Astrocyte of the hippocampus (primary cell): ENCODE results near the gene ROCK2.
"Not testable (repeated sequence)": the region's sequence is repeated elsewhere in the genome, so short reads cannot be mapped to it uniquely, and the experiment has no call there.

Source experiments
- DNase-seq: peaks from one replicate; pipeline ENCODE4 v3.0.0; 2011; ENCODE audit warnings: low read depth, low spot score

The ROCK2 gene

DNA sequence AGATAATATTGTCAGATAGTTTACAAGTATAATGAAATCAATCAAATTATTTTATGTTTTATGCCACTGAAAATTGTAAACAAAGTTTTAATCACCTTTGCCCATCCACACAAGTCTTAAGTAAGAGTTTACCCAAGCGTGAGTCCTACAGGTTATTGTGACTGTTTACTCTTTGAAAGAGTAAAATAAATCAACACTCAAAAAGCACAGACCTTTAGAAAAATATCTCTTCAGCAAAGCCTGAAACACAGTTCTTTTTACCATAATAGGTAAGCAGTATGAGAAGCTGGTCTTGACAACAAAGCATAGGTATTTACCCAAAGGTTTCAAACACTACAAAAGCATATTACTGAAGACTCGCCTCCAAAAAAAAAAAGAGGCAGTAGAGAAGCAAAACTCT lies 3.7 kb downstream of the ROCK2 start:
- no peak for DNase-seq

DNA sequence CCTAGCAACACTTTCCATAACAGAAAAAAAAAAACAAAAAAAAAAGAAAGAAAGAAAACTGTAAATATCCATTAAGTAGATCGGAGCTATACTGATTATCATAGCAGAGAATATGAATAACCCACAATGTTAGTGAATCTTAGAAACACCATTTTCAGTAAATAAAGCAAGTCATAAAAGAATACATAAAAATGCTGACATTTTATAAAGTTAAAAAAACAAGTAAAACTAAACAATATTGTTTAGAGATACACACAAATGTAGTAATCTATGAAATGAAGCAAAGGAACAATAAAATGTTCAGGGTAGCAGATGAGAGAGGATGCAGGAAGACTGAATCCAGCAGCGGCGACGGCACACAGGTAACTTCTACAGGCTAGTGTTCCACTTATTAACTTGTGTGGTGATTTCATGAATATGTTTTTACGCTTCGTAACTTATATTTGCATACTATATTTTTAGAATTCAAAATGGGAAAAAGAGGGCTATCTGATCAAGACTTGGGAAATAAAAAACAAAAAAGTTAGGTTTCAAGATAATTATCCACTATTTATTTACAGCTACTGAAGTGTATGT lies 4.8 kb downstream of the ROCK2 start:
- DNase-seq: no peak

DNA sequence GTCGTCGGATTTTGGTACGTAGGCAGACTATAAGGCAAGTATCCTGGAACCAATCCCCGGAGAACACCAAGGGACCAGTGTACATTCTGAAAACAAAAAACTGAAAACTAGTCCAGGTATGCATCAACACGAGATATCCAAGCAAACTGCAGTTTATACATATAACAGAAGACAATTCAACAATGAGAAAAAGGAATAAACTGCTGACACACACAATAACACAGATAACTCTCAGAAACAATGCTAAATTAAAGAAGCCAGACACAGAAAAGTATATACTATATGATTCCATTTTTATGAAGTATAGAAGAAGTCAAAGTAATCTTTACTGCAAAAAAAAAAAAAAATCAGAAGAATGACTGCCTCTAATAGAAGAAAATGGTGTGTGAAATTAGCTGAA lies 5.9 kb downstream of the ROCK2 start:
- DNase-seq: no peak

DNA sequence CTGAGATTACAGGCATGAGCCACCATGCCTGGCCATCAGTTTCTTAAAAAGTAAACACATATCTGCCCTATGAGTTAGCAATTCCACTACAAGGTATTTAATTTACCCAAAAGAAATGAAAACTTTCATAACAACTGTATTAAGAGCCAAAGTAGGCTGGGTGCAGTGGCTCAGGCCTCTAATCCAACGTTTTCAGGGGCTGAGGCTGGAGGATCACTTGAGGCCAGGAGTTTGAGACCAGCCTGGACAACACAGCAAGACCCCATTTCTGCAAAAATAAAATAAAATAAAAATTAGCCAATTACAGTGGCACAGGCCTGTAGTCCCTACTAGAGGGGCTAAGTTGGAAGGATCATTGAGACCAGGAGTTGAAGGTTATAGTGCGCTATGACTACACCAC lies 6.5 kb downstream of the ROCK2 start:
- no peak for DNase-seq

DNA sequence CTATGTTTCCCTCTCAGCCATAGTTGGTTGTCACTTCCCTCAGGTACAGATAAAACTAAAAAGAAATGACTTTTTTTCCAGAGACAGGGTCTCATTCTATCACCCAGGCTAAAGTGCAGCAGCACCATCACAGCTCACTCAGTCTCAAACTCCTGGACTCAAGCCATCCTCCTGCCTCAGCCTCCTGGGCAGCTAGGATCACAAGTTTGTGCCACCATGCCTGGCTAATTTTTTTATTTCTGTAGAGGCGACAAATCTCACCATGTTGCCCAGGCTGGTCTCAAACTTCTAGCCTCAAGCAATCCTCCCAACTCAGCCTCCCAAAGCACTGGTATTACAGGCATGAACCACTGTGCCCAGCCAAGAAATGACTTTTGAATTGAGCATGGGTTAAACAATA lies 8.2 kb downstream of the ROCK2 start:
- DNase-seq: no peak

DNA sequence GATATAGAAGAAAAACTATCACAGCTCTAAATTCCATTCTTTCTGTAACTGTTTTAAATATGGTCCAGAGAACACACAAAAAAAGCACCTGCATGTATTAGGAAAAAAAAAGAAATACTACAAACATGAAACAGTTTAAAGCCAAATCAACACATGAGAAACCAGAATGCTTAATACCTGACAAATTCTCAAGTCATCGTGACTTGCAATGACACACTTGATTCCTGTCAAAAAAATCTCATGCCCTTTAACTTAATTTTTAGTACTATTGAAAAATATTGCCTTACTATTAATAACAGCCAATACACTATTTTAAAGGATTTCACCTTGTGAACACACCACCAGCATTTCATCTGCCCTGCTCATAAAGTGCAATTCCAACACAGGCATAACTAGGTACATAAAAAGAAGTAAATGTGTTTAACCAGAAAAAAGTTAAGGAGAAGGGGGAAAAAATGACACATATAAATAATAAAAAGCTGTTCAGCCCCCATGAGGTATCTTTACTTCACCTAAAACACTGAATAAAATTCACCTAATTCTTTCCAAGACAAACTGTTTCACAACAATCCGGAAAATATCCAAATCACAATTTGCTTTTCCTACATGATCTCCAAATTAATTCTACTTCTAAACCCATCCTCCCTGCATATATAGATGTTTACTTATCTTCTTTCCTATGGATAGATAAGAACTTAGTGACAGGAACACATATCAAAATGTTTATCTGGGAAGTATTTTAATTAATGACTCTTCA lies 10.8 kb downstream of the ROCK2 start:
- DNase-seq: no peak

DNA sequence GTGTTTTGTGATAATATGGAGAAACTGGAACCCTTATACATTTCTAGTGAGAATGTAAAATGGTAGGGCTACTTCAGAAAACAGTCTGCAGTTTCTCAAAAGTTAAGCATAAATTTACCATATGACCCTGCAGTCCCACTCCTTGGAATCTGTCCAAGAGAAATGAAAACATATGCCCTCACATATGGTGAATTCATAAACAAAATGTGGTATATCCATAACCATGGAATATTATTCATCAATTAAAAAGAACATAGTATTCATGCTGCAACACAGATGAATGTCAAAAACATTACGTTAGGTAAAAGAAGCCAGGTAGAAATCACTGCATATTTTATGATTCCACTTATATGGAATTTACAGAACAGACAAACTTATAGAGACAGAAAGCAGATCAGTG lies 11.8 kb downstream of the ROCK2 start:
- DNase-seq: no peak

DNA sequence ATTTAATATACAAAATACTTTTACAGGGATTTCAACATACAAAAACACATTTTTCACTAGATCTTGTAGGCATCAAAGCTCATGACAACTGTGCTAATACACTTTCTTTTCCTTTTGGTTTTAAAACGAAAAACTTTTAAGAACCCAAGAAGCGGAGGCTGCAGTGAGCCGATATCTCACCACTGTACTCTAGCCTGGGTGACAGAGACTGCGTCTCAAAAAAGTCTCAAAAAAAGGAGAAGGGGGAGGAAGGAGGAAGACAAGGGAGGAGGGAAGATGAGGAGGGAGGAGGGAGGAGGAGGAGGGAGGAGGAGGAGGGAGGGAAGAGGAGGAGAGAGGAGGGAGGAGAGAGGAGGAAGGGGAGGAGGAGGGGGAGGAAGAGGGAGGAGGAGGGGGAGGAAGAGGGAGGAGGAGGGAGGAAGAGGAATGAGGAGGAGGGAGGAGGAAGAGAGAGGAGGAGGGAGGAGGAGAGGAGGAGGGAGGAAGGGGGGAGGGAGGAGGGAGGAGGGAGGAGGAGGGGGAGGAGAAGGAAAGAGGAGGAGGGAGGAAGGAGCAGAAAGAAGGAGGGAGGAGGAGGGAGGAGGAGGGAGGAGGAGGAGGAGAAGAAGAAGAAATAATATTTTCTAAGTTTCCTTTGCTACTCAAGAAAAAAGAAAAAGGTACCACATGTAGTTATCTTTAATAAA lies 13.8 kb downstream of the ROCK2 start:
- no peak for DNase-seq

DNA sequence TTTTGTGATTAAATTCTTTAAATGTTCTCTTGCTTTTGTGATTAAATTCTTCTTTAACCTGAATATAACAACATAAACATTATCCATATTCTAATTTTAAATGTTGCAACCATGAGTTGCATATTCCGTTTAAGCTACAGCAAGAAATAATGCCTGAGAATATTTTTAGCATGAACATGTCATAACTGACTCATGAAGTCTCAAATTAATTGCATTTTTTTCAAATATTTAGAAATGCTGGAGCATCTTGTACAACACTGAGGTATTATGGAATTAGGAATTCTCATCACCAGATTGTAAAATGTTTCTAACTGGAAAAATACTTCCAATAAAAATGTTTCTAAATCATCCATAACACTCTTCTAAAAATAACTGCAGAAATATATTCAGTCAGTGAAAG lies 14.7 kb downstream of the ROCK2 start:
- DNase-seq: no peak

DNA sequence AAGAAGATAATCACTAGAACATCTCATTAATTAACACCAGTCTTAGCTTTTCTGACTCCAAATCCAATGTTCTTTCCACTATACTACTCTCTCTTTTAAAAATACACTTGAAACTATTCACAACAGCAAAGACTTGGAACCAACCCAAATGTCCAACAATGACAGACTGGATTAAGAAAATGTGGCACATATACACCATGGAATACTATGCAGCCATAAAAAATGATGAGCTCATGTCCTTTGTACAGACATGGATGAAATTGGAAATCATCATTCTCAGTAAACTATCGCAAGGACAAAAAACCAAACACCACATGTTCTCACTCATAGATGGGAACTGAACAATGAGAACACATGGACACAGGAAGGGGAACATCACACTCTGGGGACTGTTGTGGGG lies 15.9 kb downstream of the ROCK2 start:
- not testable (repeated sequence) for DNase-seq

DNA sequence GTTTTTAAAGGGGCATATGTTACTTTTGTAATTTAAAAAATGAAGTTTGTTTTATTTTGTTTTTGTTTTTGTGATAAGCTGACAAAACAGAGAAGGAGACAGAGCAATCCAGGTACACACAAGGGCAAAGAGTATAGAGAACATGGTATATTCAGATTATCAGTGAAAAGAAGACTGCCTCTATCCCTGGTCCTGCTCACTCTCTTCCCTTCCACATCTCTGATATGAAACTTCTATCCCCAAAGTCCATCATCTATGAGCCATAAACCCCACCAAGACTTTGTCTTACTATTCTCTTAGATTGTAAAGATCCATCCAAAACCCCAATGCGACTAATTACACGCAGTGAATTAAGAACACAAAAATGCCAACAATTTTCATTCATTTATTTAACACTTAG lies 16.6 kb downstream of the ROCK2 start:
- DNase-seq: no peak

DNA sequence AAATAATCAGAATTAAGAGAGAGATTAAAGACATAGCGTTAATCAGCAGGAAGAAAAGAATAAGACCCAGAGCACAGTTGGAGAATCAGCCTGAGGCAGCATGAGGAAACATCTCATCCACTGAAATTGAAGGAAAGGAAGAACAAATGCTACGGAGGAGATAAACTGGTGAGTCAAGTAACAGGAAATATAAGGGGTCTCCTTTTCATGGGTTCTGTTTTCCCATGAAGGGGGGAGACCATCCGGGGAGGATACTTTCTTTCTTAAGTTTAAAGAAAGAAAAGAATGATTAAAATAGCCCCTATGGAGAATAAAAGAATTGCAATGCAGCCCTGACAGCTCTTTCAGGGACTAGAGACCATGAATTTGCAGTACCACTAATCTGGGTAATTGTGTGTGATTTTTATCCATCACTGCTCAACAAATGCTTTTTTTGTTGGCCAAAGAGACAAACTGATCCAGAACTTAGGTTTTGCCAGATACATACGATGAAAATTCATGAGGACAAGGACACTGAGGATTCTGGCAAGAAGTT lies 17.7 kb downstream of the ROCK2 start:
- no peak for DNase-seq

DNA sequence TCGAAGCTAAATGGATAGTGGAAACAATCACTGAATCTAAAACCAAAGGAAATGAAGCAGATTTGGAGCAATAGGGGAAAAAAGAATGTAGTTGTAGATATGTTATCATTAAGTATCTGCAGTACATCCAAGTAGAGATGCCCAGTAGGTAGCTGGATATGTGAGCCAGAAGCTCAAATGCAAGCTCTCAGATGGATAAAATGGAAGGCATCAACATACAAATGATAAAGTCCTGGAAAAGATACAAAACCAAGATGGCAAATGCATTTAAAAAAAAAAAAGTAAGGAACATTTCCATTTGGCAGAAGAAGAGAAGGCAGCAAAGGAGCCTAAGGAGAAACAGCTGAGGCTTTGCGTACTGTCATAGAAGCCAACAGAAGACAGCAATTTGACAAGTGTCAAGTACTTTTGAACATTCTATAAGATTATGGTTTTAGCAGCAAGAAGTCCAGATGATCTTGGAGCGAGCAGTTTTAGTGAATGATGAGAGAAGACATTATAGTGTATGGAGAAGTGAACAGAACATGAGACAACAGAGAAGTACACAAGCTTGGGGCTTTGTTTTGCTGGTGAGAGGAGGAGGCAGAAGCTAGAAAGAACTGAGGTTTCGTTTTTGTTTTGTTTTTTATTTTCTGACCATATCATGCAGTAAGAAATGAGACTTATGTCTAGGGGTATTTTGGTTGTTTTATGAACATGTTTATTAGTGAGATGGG lies 18.3 kb downstream of the ROCK2 start:
- DNase-seq: no peak

DNA sequence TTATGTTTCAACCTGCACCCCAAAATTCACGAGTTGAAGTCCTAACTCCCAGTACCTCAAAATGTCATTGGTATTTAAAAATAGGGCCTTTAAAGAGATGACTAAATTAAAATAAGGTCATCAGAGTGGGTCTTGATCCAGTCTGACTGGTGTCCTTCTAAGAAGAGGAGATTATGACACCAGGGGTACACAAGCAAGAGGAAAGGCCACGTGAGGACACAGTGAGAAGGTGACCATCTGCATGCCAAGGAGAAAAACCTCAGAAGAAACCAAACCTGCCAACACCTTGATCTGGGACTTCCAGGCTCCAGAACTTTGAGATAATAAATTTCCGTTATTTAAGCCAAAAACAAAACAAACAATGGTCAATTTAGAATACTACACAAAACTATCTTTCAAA lies 22.6 kb downstream of the ROCK2 start:
- no peak for DNase-seq

DNA sequence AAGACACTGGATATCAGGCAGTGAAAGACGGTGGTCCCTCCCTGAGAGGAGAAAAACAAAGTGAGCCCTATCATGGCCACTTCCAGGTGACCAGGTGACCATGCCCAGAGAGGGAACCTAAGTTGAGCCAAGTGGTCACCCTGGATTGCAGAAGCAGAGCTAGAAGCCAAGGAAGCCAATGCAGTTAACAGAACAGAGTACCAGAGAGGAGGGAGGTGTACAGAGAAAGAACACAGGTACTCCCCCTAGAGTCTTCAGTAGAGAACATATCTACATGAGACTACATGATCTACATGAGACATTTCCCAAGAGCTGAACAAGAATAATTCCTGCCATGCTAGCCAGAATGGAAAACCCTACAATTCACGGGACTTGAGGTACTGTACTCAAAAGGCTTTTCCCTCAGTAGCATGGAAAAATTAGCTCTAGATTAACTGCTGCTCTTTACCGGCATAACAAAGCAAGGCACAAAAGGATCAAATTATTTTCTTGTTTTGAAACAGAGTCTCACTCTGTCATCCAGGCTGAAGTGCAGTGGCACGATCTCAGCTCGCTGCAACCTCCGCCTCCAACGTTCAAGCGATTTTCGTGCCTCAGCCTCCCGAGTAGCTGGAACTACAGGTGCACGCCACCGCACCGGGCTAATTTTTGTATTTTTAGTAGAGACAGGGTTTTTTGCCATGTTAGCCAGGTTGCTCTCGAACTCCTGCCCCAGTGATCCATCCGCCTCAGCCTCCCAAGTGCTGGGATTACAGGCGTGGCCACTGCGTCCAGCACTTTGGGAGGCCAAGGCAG lies 23.5 kb downstream of the ROCK2 start:
- DNase-seq: no peak

DNA sequence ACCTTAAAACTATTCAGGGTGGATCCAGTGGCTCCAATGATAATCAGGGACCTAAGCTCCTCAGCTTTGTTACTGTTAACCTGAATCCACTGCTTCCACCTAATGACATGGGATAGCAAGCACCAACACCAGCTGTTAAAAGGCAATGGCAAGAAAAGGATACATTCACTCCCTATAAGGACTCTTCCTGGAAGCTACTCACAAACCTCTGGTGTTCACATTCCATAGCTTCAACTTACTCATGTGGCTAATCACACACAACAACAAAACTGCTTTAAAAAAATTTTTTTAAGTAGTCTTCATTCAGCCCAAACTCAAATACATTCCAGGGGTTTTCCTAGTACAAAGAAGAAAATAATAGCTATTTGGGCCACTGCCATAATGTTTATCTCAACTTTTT lies 24.5 kb downstream of the ROCK2 start:
- DNase-seq: peak; percentile 77

DNA sequence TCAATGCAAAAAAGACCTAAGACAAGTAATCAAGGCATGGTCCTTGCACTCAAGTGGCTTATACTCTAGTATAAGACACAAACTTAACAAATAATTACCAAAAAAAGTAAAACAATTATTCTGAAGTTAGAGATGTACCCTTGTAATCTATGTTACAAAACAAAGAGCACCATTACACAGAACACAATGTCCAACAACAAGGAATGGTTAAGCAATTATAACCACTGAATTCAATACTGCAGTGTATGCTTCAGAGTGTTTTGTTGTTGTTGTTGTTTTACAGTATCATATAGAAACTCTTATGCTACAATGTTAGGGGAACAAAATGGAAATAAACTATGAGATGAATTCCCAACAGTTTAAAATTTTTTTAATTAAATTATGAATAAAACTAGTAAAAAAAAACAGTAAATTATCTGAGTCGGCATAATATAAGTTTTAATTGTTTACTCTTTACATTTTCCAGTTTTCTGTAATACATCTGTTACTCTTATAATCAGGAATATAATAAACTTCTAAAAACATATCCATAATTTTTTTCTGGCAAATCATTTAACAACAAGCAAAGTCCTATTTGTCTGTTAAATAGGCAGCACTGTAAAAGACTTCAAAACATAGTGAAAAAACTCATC lies 29.2 kb downstream of the ROCK2 start:
- DNase-seq: no peak

DNA sequence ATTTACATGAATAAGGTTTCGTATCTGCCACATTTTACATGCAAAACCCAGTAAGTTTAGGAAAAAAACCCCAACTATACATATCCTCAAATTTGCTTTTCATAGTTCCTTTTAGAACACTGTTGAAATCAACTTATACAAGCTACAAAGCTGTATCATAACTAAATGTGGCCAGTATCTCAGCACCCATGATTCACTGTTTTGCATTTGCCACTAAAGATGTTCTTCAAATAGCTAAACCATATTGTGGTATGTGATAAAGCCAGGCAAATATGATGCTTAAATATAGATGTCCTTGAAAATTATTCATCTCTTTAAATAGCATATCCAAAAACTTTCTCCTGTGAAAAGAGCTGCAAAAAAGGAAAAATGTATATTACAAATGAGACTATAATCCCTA lies 29.9 kb downstream of the ROCK2 start:
- DNase-seq: no peak

DNA sequence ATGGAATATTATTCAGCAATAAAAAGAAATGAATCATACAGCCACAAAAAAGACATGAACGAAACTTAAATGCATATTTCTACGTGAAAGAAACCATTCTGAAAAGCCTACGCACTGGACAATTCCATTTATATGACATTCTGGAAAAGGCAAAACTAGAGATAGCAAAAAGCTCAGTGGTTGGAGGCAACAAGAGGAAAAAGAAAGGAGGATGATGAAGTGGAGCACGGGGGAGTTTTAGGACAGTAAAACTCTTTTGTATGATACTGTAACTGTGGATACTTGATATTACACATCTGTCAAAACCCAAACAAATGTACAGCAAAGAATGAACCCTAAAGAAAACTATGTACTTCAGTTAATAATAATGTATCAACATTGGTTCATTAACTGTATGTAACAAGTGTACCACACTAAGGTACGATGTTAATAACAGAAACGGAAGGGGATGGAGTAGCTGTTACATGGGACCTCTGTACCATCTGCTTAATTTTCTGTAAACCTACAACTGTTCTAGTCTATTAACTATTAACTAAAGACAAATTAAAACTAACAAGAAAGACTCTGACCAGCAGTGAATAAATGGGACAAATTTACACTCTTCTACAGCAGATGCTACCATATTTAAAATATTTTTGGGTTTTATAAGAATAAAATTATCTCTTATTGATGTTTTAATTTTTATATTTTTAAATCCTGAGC lies 31.5 kb downstream of the ROCK2 start:
- DNase-seq: no peak

DNA sequence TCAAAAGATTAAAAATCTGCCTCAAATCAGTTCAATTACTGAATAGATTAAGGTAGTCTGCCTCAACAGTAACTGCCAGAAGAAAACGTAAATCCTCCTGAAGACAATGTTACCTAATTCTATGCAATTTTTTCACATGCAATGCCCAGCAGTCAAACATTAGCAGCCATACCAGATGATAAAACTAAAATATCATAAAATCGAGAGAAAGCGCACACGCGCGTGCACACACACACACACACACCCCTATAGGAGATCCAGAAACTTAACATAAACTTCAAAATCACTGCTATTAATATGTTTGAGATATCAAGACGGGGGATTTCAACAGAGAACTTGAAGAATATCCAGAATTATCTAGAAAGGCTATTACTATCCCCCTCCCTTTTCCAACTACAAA lies 32.9 kb downstream of the ROCK2 start:
- no peak for DNase-seq
